Hepatocyte (in vitro differentiated cells): Measurements from ENCODE around the gene SPOPL. TPM values are rescaled to one million over a fixed set of nuclear protein-coding genes. Genes with fewer than 3 reads are reported as not detected.

Experiments
- DNase-seq: peaks from one replicate; pipeline ENCODE4 v3.0.0-alpha.2; 2016; ENCODE audit warnings: low spot score
- H2AFZ ChIP-seq: fragments of 200-600 bp; sonication (generic); 2 replicates; pipeline ENCODE4 v1.6.0; 2016; ENCODE audit warnings: antibody characterized with exemption, mild to moderate bottlenecking
- H3K27ac ChIP-seq: fragments of 200-600 bp; sonication (generic); 2 replicates; pipeline ENCODE4 v1.5.1; 2016; ENCODE audit warnings: mild to moderate bottlenecking
- H3K27me3 ChIP-seq: fragments of 200-600 bp; sonication (generic); 2 replicates; pipeline ENCODE4 v1.6.1; 2016
- H3K36me3 ChIP-seq: fragments of 200-600 bp; sonication (generic); replicated peaks from 2 replicates; pipeline ENCODE4 v1.5.1; 2016; ENCODE audit warnings: low read depth; ENCODE audit not compliant: insufficient read depth
- H3K4me1 ChIP-seq: fragments of 200-600 bp; sonication (generic); 2 replicates; pipeline ENCODE4 v1.5.1; 2016; ENCODE audit warnings: mild to moderate bottlenecking, moderate library complexity; ENCODE audit not compliant: insufficient read depth
- H3K4me2 ChIP-seq: fragments of 200-600 bp; sonication (generic); 2 replicates; pipeline ENCODE4 v1.6.0; 2016
- H3K4me3 ChIP-seq: fragments of 200-600 bp; sonication (generic); 2 replicates; pipeline ENCODE4 v1.5.1; 2016; ENCODE audit warnings: mild to moderate bottlenecking
- H3K79me2 ChIP-seq: fragments of 200-600 bp; sonication (generic); 2 replicates; pipeline ENCODE4 v1.6.0; 2017; ENCODE audit warnings: mild to moderate bottlenecking
- H3K9me2 ChIP-seq: fragments of 200-600 bp; sonication (generic); replicated peaks from 2 replicates; pipeline ENCODE4 v1.6.0; 2017; ENCODE audit warnings: mild to moderate bottlenecking; ENCODE audit not compliant: insufficient read depth
- H3K9me3 ChIP-seq: fragments of 200-600 bp; sonication (generic); 2 replicates; pipeline ENCODE4 v1.5.1; 2016; ENCODE audit warnings: low read depth, mild to moderate bottlenecking
- H4K20me1 ChIP-seq: fragments of 200-600 bp; sonication (generic); 2 replicates; pipeline ENCODE4 v1.6.0; 2016; ENCODE audit warnings: mild to moderate bottlenecking; ENCODE audit not compliant: insufficient read depth, poor library complexity, severe bottlenecking
- CTCF ChIP-seq: fragments of 200-600 bp; sonication (generic); IDR thresholded peaks from 2 replicates; pipeline ENCODE4 v1.5.1; 2016; ENCODE audit warnings: antibody characterized with exemption, mild to moderate bottlenecking; ENCODE audit not compliant: poor library complexity
- EZH2 ChIP-seq: fragments of 200-600 bp; sonication (generic); IDR thresholded peaks from 2 replicates; pipeline ENCODE4 v1.6.1; 2016; ENCODE audit warnings: antibody characterized with exemption, mild to moderate bottlenecking, borderline replicate concordance
- EZH2phosphoT487 ChIP-seq: fragments of 200-600 bp; sonication (generic); IDR thresholded peaks from one replicate; pipeline ENCODE4 v1.6.1; 2018; ENCODE audit warnings: antibody characterized with exemption, mild to moderate bottlenecking, low read depth, moderate library complexity; ENCODE audit not compliant: unreplicated experiment, severe bottlenecking
- WGBS: methylation state at CpG from one replicate; pipeline ENCODE4 v1.1.6; 2016; ENCODE audit warnings: low lambda C conversion rate; ENCODE audit errors: missing lambda C conversion rate; 5-methylcytosine and 5-hydroxymethylcytosine counted together
- polyA plus RNA-seq: library from polyadenylated mRNA; unstranded; fragments of >200 nt; fragmentation: Nextera tagmentation; extraction: Ambion mirVana; gene quantifications from 2 replicates; pipeline ENCODE4 v1.2.1, GENCODE V29; 2016
- total RNA-seq: library from RNA; depleted of rRNA; stranded (reverse); fragments of >200 nt; gene quantifications from 2 replicates; pipeline ENCODE4 v1.2.3, GENCODE V29; 2014

SPOPL gene
- total and polyA plus RNA-seq, 2 experiments from 2014 or later, result 6.1 to 37.0 TPM

GRCh38 chr2:138490673-138491494 lies 10.7 kb upstream of the SPOPL start:
- Histone ChIP-seq H3K9me2 (no peaks in the 10 kb centered on the region), H3K27ac (peak overlapping the region; percentile 46), H3K27me3 (no peaks in the 10 kb centered on the region), H3K36me3 (no peaks in the 10 kb centered on the region), H3K4me1 (peaks cover 19% of the 10 kb centered on the region), H3K4me3 (no peak overlapping the region), H3K9me3 (no peaks in the 10 kb centered on the region), H3K4me2 (peak overlapping the region; percentile 9), H2AFZ (no peak overlapping the region), H4K20me1 (no peaks in the 10 kb centered on the region), H3K79me2 (peaks cover 2% of the 10 kb centered on the region)
- no peak for DNase-seq
- TF ChIP-seq EZH2 (no peak), EZH2phosphoT487 (no peak), CTCF (no peak)
- 78% methylated on average over 4 of the region's 4 CpGs for WGBS

GRCh38 chr2:138491495-138491862 lies 10.1 kb upstream of the SPOPL start:
- no peaks in the 10 kb centered on the region for H3K36me3 ChIP-seq
- H3K9me2 ChIP-seq, result no peaks in the 10 kb centered on the region
- no peak for DNase-seq
- peak overlapping the region; percentile 9 for H3K4me2 ChIP-seq
- no peak for TF ChIP-seq EZH2
- TF ChIP-seq EZH2phosphoT487, result no peak
- no peak for TF ChIP-seq CTCF
- H3K4me1 ChIP-seq, result peaks cover 19% of the 10 kb centered on the region
- peak overlapping the region; percentile 36 for H3K27ac ChIP-seq
- H3K27me3 ChIP-seq, result no peaks in the 10 kb centered on the region
- no peaks in the 10 kb centered on the region for H4K20me1 ChIP-seq
- no peaks in the 10 kb centered on the region for H3K9me3 ChIP-seq
- no peak overlapping the region for H2AFZ ChIP-seq
- peaks cover 2% of the 10 kb centered on the region for H3K79me2 ChIP-seq
- H3K4me3 ChIP-seq, result no peak overlapping the region

- H3K79me2 ChIP-seq, result peaks cover 2% of the 10 kb centered on the region
- H3K9me3 ChIP-seq, result no peaks in the 10 kb centered on the region
- no peak overlapping the region for H3K4me3 ChIP-seq
- 89% methylated on average over 2 of the region's 2 CpGs for WGBS
- TF ChIP-seq CTCF (no peak), EZH2phosphoT487 (no peak)
- H3K27ac ChIP-seq, result no peak overlapping the region
- no peaks in the 10 kb centered on the region for H4K20me1 ChIP-seq
- no peaks in the 10 kb centered on the region for H3K9me2 ChIP-seq
- H3K4me1 ChIP-seq, result peaks cover 19% of the 10 kb centered on the region
- no peaks in the 10 kb centered on the region for H3K36me3 ChIP-seq
- no peak overlapping the region for H3K4me2 ChIP-seq
- no peak for DNase-seq
- H2AFZ ChIP-seq, result no peak overlapping the region
- H3K27me3 ChIP-seq, result no peaks in the 10 kb centered on the region
These were observed 9.4 kb upstream of the SPOPL start for GRCh38 chr2:138492160-138492559.
